Measurements from ENCODE around the gene ANKRD66.
"Not testable (repeated sequence)": the region's sequence is repeated elsewhere in the genome, so short reads cannot be mapped to it uniquely, and the experiment has no call there.

Gene ANKRD66

GRCh38 chr6:46746696-46747095 lies at the start of gene ANKRD66:
Gene ANKRD66 (plus strand): TSS chr6:46746933. CDS start chr6:46751949, 5,016 bp downstream.
- DNase-seq (ENCODE audit: low read depth in 2 of 2) = no peak

DNA sequence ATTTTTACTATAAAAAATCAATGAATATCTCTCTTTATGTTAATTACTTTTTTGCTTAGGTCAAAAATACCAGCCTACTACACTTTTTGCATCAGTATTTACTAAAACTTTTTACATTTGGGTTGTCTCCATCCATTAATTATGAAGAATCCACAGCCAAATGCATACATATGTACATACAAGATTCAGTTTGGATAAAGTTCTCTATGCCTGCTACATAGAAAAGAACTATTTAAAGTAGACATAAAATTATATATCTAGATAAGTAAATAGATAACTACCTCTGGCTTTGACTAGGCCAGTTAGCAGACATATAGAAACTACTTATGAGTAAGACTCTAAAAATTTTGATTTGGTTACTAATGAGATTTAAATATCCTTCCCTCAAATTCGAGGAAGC lies 46.8 kb upstream of the ANKRD66 start:
- DNase-seq (ENCODE audit: low read depth in 2 of 2) = no peak

DNA sequence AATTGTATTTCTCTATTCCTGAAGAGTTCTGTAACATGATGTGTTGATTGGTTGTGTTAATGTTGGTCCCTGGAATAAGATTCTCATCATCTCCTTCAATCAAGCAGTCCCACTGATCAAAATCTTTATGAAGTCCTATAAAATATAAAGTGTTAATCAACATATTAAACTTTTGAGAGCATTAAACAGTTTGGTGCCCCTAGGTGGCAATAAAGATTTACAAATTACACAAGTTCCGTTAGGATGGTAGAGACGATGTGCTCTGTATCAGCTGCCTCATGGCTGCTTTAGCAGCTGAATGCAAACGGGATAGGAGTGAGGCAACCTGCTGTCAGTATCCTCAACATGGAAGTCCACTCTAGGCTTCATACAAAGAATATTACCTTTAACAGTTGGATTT lies 42.2 kb upstream of the ANKRD66 start:
- no peak for DNase-seq (ENCODE audit: low read depth in 2 of 2)

GRCh38 chr6:46706464-46706863 lies 40.3 kb upstream of the ANKRD66 start:
- DNase-seq (ENCODE audit: low read depth in 2 of 2) = no peak

- no peak for DNase-seq (ENCODE audit: low read depth in 2 of 2)
Observed at GRCh38 chr6:46711491-46711890, 35.2 kb upstream of the ANKRD66 start.

DNA sequence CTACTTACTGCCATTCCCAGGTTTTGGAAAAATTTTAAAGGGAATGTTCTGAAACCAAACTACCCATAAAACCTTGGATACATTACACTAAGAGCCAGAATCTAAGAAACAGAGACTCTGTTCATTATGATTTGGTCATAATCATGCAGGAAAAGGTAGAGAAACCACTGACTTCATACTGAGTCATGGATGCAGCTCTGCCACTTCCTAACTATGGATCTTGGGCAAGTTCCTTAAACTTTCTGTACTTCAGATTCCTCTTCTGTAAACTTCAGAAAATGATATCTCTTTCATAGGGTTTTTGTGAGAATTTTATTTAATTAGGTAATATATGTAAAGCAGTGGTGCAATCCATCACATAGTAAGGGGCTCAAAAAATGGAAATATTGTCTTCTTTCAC lies 31.6 kb upstream of the ANKRD66 start:
- DNase-seq (ENCODE audit: low read depth in 2 of 2) = no peak

- DNase-seq (ENCODE audit: low read depth in 2 of 2) = no peak
Observed at GRCh38 chr6:46719099-46719498, 27.6 kb upstream of the ANKRD66 start.

GRCh38 chr6:46720401-46720800 lies 26.3 kb upstream of the ANKRD66 start:
- DNase-seq (ENCODE audit: low read depth in 2 of 2) = no peak

GRCh38 chr6:46729787-46730326 lies 16.9 kb upstream of the ANKRD66 start:
- DNase-seq (ENCODE audit: low read depth in 2 of 2) = no peak

- no peak for DNase-seq (ENCODE audit: low read depth in 2 of 2)
Observed at GRCh38 chr6:46730921-46731461, 15.7 kb upstream of the ANKRD66 start.

DNA sequence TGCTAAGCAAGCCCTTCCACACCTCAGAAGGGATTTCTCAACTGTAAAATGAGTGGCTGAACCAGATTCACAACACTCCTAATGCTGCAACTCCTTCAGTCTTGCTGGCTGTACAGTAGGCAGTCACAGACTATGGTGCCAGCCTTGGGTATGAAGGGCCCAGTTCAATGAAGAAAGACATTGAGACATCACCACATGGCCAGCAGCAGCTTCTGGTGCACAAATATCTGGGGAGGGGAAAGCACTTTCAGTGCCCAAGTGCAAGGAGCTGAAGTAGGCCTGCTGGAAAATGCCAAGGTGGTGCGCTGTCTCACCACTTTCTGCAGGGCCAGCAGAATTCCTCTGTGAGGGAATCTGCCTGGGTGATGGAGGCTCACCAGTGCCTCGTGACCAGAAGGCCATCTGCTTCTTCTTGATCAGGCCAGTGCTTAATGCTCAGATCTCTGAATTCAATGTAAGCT lies 13.4 kb upstream of the ANKRD66 start:
- no peak for DNase-seq (ENCODE audit: low read depth in 2 of 2)

GRCh38 chr6:46734867-46735719 lies 11.6 kb upstream of the ANKRD66 start, which contains the start of gene PLA2G7:
Gene PLA2G7 (minus strand): TSS chr6:46735375. CDS start chr6:46722891, 12,484 bp downstream.
- no peak for DNase-seq (ENCODE audit: low read depth in 2 of 2)

DNA sequence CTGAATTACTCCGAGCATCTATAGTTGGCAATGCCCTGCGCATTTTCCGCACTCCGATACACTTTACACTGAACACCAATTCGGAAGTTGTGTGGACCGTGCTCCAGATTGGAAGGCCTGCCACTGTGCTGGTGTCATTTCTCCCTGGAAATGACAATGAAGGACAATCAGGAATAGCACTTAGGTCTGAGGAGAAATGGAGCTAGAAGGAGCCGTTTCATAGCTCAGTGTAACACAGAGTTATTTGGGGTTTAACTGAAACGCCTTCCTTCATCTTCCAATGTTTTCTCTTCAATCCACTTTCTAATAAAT lies 11.1 kb upstream of the ANKRD66 start:
- no peak for DNase-seq (ENCODE audit: low read depth in 2 of 2)

DNA sequence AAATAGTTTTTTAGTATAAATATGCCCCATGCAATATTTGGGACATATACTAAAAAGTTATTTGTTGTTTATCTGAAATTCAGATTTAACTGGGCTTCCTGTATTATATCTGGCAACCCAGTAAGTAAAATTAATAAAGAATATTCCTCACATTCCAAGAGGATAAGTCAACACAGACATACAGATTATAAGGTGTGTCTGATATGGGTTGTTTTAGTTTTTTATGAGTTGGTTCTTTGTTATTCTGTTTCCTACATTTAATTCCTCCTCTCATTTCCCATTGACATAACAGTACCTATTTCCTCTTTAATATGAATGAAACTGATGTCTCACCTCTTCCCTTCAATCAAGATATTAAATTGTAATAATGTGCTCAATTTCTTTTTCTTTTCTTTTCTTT lies 9.8 kb upstream of the ANKRD66 start:
- DNase-seq (ENCODE audit: low read depth in 2 of 2) = no peak

GRCh38 chr6:46741482-46741881 lies 5.3 kb upstream of the ANKRD66 start:
- DNase-seq (ENCODE audit: low read depth in 2 of 2) = no peak

DNA sequence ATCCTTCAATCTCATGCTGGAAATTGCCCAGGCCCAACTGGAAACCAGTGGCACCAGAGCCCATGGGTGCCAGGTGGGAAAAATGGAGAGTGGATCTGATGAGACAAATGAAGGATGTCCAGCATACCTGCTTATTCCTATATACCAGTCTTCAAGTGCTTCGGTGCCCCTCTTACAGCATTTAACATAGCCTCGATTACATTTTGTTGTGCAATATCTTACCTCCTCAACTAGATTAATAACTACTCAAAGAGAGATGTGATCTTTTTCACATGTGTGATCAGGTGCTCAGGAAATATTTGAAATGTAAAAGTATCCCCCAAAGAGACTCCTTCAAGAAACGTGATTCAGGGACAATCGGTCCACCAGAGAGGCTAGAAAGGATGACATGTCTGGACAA lies 4.8 kb upstream of the ANKRD66 start:
- DNase-seq (ENCODE audit: low read depth in 2 of 2) = no peak

GRCh38 chr6:46743425-46744158 lies 3.1 kb upstream of the ANKRD66 start:
- DNase-seq (ENCODE audit: low read depth in 2 of 2) = no peak

- DNase-seq (ENCODE audit: low read depth in 2 of 2) = not testable (repeated sequence)
Observed at GRCh38 chr6:46744159-46744725, 2.5 kb upstream of the ANKRD66 start.

GRCh38 chr6:46745973-46746372 lies 760 bp upstream of the ANKRD66 start:
- no peak for DNase-seq (ENCODE audit: low read depth in 2 of 2)

DNA sequence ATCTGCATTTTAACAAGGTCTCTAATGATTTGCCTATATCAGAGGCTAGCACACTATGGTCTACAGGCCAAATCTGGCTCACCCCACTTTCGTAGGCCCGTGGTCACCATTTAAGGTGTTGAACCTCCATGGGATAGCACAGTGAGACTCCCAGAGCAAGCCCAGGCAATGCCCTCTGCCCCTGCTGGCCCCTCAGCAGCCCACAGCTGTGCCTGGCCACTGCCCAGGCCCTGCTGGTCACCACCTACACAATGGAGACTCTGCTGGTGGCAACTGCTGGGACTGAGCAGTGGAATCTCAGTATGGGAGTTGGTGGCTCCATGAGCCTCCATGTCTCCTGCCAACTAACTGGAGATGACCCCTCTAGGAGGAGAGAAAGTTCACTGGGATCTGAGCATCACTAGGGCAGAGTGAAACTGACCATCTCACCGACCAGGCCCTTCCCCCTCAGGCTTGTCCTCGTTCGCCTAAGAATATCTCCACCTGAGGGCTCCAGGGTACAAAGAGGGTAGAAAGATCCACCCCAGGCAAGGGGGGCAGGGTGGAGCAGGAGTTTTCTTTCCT lies 2.3 kb downstream of the ANKRD66 start:
- no peak for DNase-seq (ENCODE audit: low read depth in 2 of 2)

- DNase-seq (ENCODE audit: low read depth in 2 of 2) = no peak
Observed at GRCh38 chr6:46749731-46750130, 3.0 kb downstream of the ANKRD66 start.

GRCh38 chr6:46751658-46752057 lies 4.9 kb downstream of the ANKRD66 start:
- no peak for DNase-seq (ENCODE audit: low read depth in 2 of 2)

Data from stimulated activated CD4-positive, alpha-beta T cell treated with anti-CD3 and anti-CD28 coated beads, Interleukin-1b, Interleukin-23, amount 100 ng/mL, for 4 hours (primary cell).